HepG2 (cell line): Measurements from ENCODE around the gene RAMAC. TPM values are rescaled to one million over a fixed set of nuclear protein-coding genes. Genes with fewer than 3 reads are reported as not detected.

Source experiments
- IRF9 ChIP-seq: sonication (generic); formaldehyde crosslinking; IDR thresholded peaks from 2 replicates; pipeline ENCODE4 v1.8.0; 2022; ENCODE audit warnings: missing genetic modification reagents, mild to moderate bottlenecking, borderline replicate concordance
- ISL2 ChIP-seq: sonication (generic); formaldehyde crosslinking; IDR thresholded peaks from 2 replicates; pipeline ENCODE4 v1.5.0; 2020; ENCODE audit warnings: missing genetic modification reagents
- KLF16 ChIP-seq, 2 experiments: sonication (generic) in 1 of 2; formaldehyde crosslinking in 1 of 2; IDR thresholded peaks; 2 replicates each; pipeline versions ENCODE4 v1.6.1 to v1.8.0; 2016 to 2023; ENCODE audit warnings: missing genetic modification reagents in 2 of 2, missing compliant biosample characterization in 1 of 2
- MIER3 ChIP-seq: IDR thresholded peaks from 2 replicates; pipeline ENCODE4 v1.6.1; 2016; ENCODE audit warnings: missing compliant biosample characterization, borderline replicate concordance
- NFYB ChIP-seq: sonication (generic); formaldehyde crosslinking; IDR thresholded peaks from 2 replicates; pipeline ENCODE4 v1.4.0; 2020; ENCODE audit warnings: missing genetic modification reagents
- NR2F2 ChIP-seq: IDR thresholded peaks from 2 replicates; pipeline ENCODE4 v1.6.1; 2012; ENCODE audit warnings: low read depth, inconsistent platforms, borderline replicate concordance
- POLR2G ChIP-seq: fragments of 200-400 bp; formaldehyde crosslinking; IDR thresholded peaks from 2 replicates; pipeline ENCODE4 v1.6.1; 2018; ENCODE audit warnings: mild to moderate bottlenecking, low read depth, low read length, moderate library complexity
- PRPF4 ChIP-seq: fragments of 200-400 bp; formaldehyde crosslinking; IDR thresholded peaks from 2 replicates; pipeline ENCODE4 v1.6.1; 2016; ENCODE audit warnings: low read length, low read depth; ENCODE audit not compliant: poor library complexity, severe bottlenecking
- SNAI1 ChIP-seq: sonication (generic); formaldehyde crosslinking; IDR thresholded peaks from 2 replicates; pipeline ENCODE4 v1.5.0; 2020; ENCODE audit warnings: mild to moderate bottlenecking, missing genetic modification reagents, borderline replicate concordance
- TFDP1 ChIP-seq: IDR thresholded peaks from 2 replicates; pipeline ENCODE4 v1.6.1; 2016; ENCODE audit warnings: missing compliant biosample characterization, missing genetic modification reagents, borderline replicate concordance
- UBTF ChIP-seq: sonication (generic); formaldehyde crosslinking; IDR thresholded peaks from 2 replicates; pipeline ENCODE4 v1.4.0; 2020; ENCODE audit warnings: mild to moderate bottlenecking, missing genetic modification reagents
- ZHX1 ChIP-seq: sonication (generic); formaldehyde crosslinking; IDR thresholded peaks from 2 replicates; pipeline ENCODE4 v1.8.1; 2022; ENCODE audit warnings: low read depth, mild to moderate bottlenecking, missing genetic modification reagents
- ZNF234 ChIP-seq: sonication (generic); formaldehyde crosslinking; conservative IDR thresholded peaks from 2 replicates; pipeline ENCODE4 v1.5.1; 2020; ENCODE audit warnings: mild to moderate bottlenecking, missing genetic modification reagents
- ZNF512B ChIP-seq: sonication (generic); formaldehyde crosslinking; IDR thresholded peaks from 2 replicates; pipeline ENCODE4 v1.5.1; 2020; ENCODE audit warnings: missing genetic modification reagents, mild to moderate bottlenecking, borderline replicate concordance
- ZNF724P ChIP-seq: sonication (generic); formaldehyde crosslinking; IDR thresholded peaks from 2 replicates; pipeline ENCODE4 v1.8.0; 2022; ENCODE audit warnings: missing genetic modification reagents, borderline replicate concordance
- ZNF772 ChIP-seq: sonication (generic); formaldehyde crosslinking; IDR thresholded peaks from 2 replicates; pipeline ENCODE4 v1.5.0; 2020; ENCODE audit warnings: mild to moderate bottlenecking, missing genetic modification reagents
- ZNF780A ChIP-seq: sonication (generic); formaldehyde crosslinking; IDR thresholded peaks from 2 replicates; pipeline ENCODE4 v1.8.0; 2022; ENCODE audit warnings: mild to moderate bottlenecking, missing genetic modification reagents, moderate library complexity
- polyA plus RNA-seq, 8 experiments: library from polyadenylated mRNA; depleted of rRNA in 3 of 8; stranded (reverse) in 7 of 8; unstranded in 1 of 8; fragments of >200 nt; fragmentation: Illumina TruSeq in 4 of 8; extraction: Trizol in 4 of 8; gene quantifications; 2 replicates each; pipeline versions ENCODE4 v1.2.1 to v1.2.3, GENCODE V29; 2011 to 2016; ENCODE audit warnings: low read depth in 4 of 8, missing spikeins in 1 of 8, mixed read lengths in 1 of 8; ENCODE audit not compliant: insufficient read depth in 1 of 8
- total RNA-seq, 5 experiments: library from RNA; depleted of rRNA; stranded (reverse); fragments of >200 nt; fragmentation: Illumina TruSeq; extraction: Trizol; gene quantifications; 2 replicates each; pipeline ENCODE4 v1.2.3, GENCODE V29; 2016; ENCODE audit warnings: low read depth in 1 of 5

The RAMAC gene
- total and polyA plus RNA-seq, 2 of the 13 experiments (the other 11 are each of a cell fraction or from before 2014, with no cell fraction given): 22.2 to 45.9 TPM

GRCh38 chr15:83011271-83012075 lies 25.5 kb downstream of the RAMAC start, which contains the start of gene C15orf40 (continued):
- TF ChIP-seq PRPF4 (peak; percentile 88), POLR2G (peak; percentile 93), IRF9 (CRISPR knock-in tag) (peak; percentile 81; the same call in 1 of the 2 replicates), ZHX1 (CRISPR knock-in tag) (peak; percentile 63; the same call in 1 of the 2 replicates), ISL2 (peak; percentile 77; the same call in 1 of the 2 replicates), ZNF724P (peak; percentile 30; the same call in 1 of the 2 replicates), UBTF (CRISPR knock-in tag) (peak; percentile 86), KLF16 (CRISPR knock-in tag; IDR thresholded peaks at IDR 0.05) (peak in 1 of 2 experiments; percentile 57; a peak in 1 of 4 replicates), ZNF512B (CRISPR knock-in tag) (0 out of 2 replicates have a peak, but pooled peaks have one; percentile 24), NFYB (CRISPR knock-in tag) (no peak), NR2F2 (no peak), ZNF780A (CRISPR knock-in tag) (0 out of 2 replicates have a peak, but pooled peaks have one; percentile 70), MIER3 (CRISPR knock-in tag) (peak; percentile 86), SNAI1 (CRISPR knock-in tag) (peak; percentile 87; the same call in 1 of the 2 replicates), ZNF772 (CRISPR knock-in tag) (peak; percentile 69; the same call in 1 of the 2 replicates), TFDP1 (CRISPR knock-in tag) (peak; percentile 72), ZNF234 (CRISPR knock-in tag) (peak; percentile 67; the same call in 1 of the 2 replicates)
